Upper lobe of left lung (tissue), 4 donors: ENCODE measurements around the gene ITPR2.

Experiments used
- EP300 ChIP-seq, 4 donors: sonication (generic); formaldehyde crosslinking; IDR thresholded peaks; one replicate each; pipeline ENCODE4 v1.5.1; 2017; ENCODE audit warnings: antibody characterized with exemption in 4 of 4, control low read depth in 2 of 4
- POLR2AphosphoS5 ChIP-seq, 2 donors: sonication (generic); formaldehyde crosslinking; IDR thresholded peaks; one replicate each; pipeline ENCODE4 v1.5.1; 2017; ENCODE audit warnings: antibody characterized with exemption in 2 of 2
- TF ChIP-seq, protein P1 (sequence below), 6 experiments: fragments of 450-650 bp in 4 of 6; fragments of 200-600 bp in 2 of 6; sonication (generic) in 2 of 6; IDR thresholded peaks; one replicate each; pipeline ENCODE4 v1.5.1; 2016 to 2019; ENCODE audit warnings: antibody characterized with exemption in 6 of 6

DNA sequence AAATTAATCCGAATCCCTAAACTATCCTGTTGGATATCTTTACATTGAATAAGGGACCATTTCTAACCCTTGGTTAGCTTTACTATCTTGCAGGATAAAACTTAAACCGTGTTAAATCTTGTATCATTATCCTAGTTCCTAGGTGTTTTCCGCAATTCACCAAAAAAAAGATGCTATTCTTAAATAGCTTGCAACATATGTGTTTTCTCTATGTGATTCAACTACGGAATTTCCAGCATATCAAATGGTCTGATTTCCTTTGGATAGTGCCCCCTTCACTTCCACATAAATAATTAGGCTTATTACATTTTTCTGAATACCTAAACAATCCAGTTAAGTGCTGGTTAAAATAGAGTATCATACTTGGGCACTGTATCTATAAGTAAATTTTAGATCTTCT is 130.3 kb downstream of the ITPR2 start:
- TF ChIP-seq, protein P1, sequence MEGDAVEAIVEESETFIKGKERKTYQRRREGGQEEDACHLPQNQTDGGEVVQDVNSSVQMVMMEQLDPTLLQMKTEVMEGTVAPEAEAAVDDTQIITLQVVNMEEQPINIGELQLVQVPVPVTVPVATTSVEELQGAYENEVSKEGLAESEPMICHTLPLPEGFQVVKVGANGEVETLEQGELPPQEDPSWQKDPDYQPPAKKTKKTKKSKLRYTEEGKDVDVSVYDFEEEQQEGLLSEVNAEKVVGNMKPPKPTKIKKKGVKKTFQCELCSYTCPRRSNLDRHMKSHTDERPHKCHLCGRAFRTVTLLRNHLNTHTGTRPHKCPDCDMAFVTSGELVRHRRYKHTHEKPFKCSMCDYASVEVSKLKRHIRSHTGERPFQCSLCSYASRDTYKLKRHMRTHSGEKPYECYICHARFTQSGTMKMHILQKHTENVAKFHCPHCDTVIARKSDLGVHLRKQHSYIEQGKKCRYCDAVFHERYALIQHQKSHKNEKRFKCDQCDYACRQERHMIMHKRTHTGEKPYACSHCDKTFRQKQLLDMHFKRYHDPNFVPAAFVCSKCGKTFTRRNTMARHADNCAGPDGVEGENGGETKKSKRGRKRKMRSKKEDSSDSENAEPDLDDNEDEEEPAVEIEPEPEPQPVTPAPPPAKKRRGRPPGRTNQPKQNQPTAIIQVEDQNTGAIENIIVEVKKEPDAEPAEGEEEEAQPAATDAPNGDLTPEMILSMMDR (IDR thresholded peaks at IDR 0.05), result no peak
- TF ChIP-seq POLR2AphosphoS5 (IDR thresholded peaks at IDR 0.05), result no peak
- no peak for TF ChIP-seq EP300 (IDR thresholded peaks at IDR 0.05)
